Vagina (tissue), 2 donors: ENCODE results near the gene LMBR1.

ENCODE experiments used
- POLR2A ChIP-seq, 2 donors: fragments of 450-650 bp; IDR thresholded peaks; one replicate each; pipeline ENCODE4 v1.6.1; 2017; ENCODE audit warnings: antibody characterized with exemption in 2 of 2, mild to moderate bottlenecking in 2 of 2, moderate library complexity in 2 of 2
- TF ChIP-seq, protein P1 (sequence below), 3 experiments: fragments of 450-650 bp in 2 of 3; fragments of 200-600 bp in 1 of 3; sonication (generic) in 1 of 3; IDR thresholded peaks; one replicate each; pipeline ENCODE4 v1.5.1; 2017 to 2019; ENCODE audit warnings: antibody characterized with exemption in 3 of 3, mild to moderate bottlenecking in 2 of 3, moderate library complexity in 2 of 3

DNA sequence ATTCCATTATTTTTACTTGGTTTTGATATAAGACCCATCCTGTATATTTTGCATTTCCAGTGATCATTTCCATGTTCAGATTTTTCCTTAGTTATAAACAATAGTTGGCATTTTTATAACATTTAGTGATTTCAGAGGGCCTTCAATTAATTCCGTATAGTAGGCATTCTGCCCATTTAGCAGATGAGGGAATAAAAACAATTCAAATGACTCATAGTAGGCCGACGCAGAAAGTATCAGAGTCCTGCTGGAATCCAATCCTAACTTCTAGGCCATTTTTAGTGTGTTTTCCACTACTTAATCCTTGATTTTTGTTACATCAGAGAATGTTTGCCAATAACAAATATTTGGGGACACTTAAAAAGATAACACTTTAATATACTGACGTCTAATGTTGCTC is 237.0 kb downstream of the LMBR1 start:
- TF ChIP-seq, protein P1, sequence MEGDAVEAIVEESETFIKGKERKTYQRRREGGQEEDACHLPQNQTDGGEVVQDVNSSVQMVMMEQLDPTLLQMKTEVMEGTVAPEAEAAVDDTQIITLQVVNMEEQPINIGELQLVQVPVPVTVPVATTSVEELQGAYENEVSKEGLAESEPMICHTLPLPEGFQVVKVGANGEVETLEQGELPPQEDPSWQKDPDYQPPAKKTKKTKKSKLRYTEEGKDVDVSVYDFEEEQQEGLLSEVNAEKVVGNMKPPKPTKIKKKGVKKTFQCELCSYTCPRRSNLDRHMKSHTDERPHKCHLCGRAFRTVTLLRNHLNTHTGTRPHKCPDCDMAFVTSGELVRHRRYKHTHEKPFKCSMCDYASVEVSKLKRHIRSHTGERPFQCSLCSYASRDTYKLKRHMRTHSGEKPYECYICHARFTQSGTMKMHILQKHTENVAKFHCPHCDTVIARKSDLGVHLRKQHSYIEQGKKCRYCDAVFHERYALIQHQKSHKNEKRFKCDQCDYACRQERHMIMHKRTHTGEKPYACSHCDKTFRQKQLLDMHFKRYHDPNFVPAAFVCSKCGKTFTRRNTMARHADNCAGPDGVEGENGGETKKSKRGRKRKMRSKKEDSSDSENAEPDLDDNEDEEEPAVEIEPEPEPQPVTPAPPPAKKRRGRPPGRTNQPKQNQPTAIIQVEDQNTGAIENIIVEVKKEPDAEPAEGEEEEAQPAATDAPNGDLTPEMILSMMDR (IDR thresholded peaks at IDR 0.05), result no peak
- no peak for TF ChIP-seq POLR2A (IDR thresholded peaks at IDR 0.05)
